Kidney epithelial cell (primary cell): Measurements from ENCODE around the gene ERP44. TPM values are rescaled to one million over a fixed set of nuclear protein-coding genes. Genes with fewer than 3 reads are reported as not detected.

Experiments
- DNase-seq: peaks from one replicate; pipeline ENCODE4 v3.0.0-alpha.2; 2010; ENCODE audit warnings: low read depth
- H3K27me3 ChIP-seq: 2 replicates; pipeline ENCODE4 v1.6.0; 2011; ENCODE audit warnings: low read length; ENCODE audit not compliant: control insufficient read depth, insufficient read depth
- H3K36me3 ChIP-seq: 2 replicates; pipeline ENCODE4 v1.5.1; 2011; ENCODE audit warnings: low read length; ENCODE audit not compliant: control insufficient read depth, insufficient read depth
- H3K4me3 ChIP-seq: 2 replicates; pipeline ENCODE4 v1.5.1; 2011; ENCODE audit warnings: low read depth, mild to moderate bottlenecking, control low read depth, low read length
- total RNA-seq: library from RNA; depleted of rRNA; stranded (reverse); fragments of >200 nt; gene quantifications from 2 replicates; pipeline ENCODE4 v1.2.3, GENCODE V29; 2015
- TF ChIP-seq, protein P1 (sequence below): IDR thresholded peaks from 2 replicates; pipeline ENCODE4 v1.5.1; 2011; ENCODE audit warnings: mild to moderate bottlenecking, moderate library complexity, low read length, control low read depth, inconsistent platforms; ENCODE audit not compliant: insufficient read depth, poor library complexity, severe bottlenecking

The ERP44 gene
- total RNA-seq, 1 donor from 2014 or later, result 22.3 TPM

DNA sequence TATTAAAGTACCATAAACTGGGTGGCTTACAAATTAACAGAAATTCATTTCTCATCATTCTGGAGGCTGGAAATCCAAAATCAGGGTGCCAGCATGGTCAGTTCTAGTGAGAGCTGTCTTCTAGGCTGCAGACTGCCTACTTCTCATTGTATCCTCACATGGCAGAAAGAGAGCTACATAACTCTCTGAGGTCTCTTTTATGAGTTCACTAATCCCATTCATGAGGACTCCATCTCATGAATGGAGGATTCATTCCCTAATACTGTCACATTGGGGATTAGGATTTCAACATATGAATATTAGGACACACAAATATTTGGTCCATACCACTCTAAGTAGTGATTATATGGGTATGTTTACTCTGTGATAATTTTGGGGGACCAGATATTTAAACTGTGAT, 84.0 kb downstream of the ERP44 start:
- Histone ChIP-seq H3K27me3 (no peaks in the 10 kb centered on the region), H3K36me3 (no peaks in the 10 kb centered on the region), H3K4me3 (no peak overlapping the region)
- DNase-seq, result no peak
- TF ChIP-seq, protein P1, sequence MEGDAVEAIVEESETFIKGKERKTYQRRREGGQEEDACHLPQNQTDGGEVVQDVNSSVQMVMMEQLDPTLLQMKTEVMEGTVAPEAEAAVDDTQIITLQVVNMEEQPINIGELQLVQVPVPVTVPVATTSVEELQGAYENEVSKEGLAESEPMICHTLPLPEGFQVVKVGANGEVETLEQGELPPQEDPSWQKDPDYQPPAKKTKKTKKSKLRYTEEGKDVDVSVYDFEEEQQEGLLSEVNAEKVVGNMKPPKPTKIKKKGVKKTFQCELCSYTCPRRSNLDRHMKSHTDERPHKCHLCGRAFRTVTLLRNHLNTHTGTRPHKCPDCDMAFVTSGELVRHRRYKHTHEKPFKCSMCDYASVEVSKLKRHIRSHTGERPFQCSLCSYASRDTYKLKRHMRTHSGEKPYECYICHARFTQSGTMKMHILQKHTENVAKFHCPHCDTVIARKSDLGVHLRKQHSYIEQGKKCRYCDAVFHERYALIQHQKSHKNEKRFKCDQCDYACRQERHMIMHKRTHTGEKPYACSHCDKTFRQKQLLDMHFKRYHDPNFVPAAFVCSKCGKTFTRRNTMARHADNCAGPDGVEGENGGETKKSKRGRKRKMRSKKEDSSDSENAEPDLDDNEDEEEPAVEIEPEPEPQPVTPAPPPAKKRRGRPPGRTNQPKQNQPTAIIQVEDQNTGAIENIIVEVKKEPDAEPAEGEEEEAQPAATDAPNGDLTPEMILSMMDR, result no peak

DNA sequence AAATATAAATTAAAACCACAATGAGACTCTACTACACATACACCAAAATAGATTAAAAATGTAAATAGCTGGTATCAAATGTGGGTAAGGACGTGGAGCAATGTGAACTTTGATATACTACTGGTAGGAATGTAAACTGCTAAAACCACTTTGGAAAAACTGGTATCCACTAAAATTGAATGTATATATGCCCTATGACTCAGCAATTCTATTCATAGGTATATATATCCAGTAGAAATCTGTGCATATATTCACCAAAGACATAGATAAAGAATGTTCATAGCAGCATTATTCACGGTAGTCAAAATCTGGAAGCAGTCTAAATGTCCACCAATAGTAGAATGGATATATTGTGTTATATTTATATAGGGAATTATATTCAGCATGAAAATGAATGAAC, 85.2 kb downstream of the ERP44 start:
- TF ChIP-seq, protein P1, result no peak
- no peaks in the 10 kb centered on the region for H3K27me3 ChIP-seq
- no peak overlapping the region for H3K4me3 ChIP-seq
- no peaks in the 10 kb centered on the region for H3K36me3 ChIP-seq
- DNase-seq, result no peak

DNA sequence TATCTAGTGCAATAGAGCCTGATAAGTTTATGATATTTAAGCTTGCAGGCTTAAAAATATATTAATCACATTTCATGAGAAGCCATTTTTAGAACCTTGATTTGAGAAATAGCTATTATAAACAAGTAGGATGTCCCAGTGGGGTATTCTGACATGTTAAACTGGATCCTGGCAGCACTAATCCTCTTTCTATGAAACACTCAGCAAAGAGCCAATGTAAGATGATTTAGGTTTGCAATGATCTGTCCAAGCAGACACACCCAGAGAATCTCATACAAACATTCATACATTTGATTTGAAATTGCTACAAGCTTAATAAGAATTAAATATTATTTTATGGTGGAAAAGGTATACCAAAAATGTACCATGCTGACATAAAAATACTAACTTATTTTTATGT, 86.5 kb downstream of the ERP44 start:
- Histone ChIP-seq H3K27me3 (no peaks in the 10 kb centered on the region), H3K4me3 (no peak overlapping the region), H3K36me3 (no peaks in the 10 kb centered on the region)
- TF ChIP-seq, protein P1, result no peak
- DNase-seq, result no peak

DNA sequence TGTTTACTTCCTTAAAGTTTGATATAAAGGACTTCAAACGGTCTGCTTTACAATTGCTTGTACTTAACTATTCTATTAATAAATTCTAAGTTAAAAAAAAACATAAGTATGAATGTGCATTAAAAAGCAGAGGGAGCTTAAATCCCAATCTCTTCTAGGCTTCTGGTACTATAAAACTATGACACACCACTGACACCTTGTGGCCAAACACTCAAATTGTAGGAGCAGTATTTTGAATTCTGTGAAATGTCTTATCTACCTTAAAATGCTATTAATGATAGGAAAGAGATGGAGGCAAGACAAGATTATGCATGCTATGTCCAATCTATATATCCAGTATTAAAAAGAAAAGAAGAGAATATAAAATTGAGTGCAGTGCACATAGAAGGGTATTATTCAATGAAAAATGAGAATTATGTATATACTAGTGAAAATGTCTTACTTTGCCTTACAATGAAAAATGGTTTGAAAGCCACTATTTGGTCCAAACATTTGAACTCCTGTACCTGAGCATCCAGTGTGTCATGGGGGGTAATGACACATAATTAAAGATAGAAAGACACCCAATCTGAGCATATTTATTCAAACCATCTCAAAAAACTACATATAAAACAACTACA, 87.6 kb downstream of the ERP44 start:
- DNase-seq, result no peak
- Histone ChIP-seq H3K4me3 (no peak overlapping the region), H3K36me3 (no peaks in the 10 kb centered on the region), H3K27me3 (no peaks in the 10 kb centered on the region)
- TF ChIP-seq, protein P1, result peak; percentile 47

DNA sequence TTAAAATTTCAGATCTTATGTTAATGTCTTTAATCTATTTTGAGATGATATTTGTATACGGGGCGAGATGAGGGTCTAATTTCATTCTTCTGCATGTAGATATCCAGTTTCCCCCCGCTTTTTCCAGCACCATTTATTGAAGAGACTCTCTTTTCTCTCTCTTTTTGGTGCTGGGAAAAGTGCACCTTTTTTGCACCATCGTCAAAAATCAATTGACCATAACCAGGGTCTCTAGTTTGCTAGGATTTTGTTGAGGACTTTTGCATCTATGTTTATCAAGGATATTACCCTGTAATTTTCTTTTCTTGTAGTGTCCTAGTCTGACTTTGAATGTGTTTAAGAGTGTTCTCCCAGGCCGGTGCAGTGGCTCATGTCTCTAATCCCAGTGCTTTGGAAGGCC, 99.0 kb downstream of the ERP44 start:
- TF ChIP-seq, protein P1, result no peak
- H3K36me3 ChIP-seq, result peaks cover 2% of the 10 kb centered on the region
- no peak for DNase-seq
- no peak overlapping the region for H3K4me3 ChIP-seq
- no peaks in the 10 kb centered on the region for H3K27me3 ChIP-seq

DNA sequence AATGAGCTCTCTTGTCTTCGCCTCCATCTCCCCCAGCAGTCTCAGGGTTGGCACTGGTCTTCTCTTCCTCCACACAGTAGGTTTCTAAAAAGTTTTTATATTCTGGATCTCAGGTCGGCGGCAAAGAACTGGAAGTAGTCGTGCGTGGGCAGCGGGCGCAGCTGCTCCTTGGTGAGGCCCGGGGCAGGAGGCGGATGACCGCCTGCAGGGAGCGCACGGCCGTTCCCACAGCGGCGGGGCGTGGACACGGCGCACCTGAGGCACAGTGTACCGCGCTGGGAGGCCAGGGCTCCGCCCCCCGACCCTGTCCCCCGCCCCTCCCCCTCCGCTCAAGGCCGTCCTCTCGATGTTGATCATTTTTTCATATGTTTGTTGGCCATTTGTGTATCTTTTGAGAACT, 99.9 kb downstream of the ERP44 start:
- Histone ChIP-seq H3K4me3 (no peak overlapping the region), H3K27me3 (no peaks in the 10 kb centered on the region), H3K36me3 (no peaks in the 10 kb centered on the region)
- no peak for DNase-seq
- TF ChIP-seq, protein P1, result no peak
